Muscle of leg (tissue), 16 donors: ENCODE measurements around the gene WDSUB1. TPM values are rescaled to one million over a fixed set of nuclear protein-coding genes. Genes with fewer than 3 reads are reported as not detected.

Experiments
- DNase-seq: peaks from one replicate; pipeline ENCODE4 v3.0.0; 2013
- H3K27ac ChIP-seq: one replicate; pipeline ENCODE4 v1.5.1; 2013; ENCODE audit warnings: mild to moderate bottlenecking, low read length, control low read depth
- H3K27me3 ChIP-seq: one replicate; pipeline ENCODE4 v1.6.1; 2013; ENCODE audit warnings: low read length; ENCODE audit not compliant: control insufficient read depth, insufficient read depth
- H3K36me3 ChIP-seq: one replicate; pipeline ENCODE4 v1.6.1; 2013; ENCODE audit warnings: low read length; ENCODE audit not compliant: control insufficient read depth, insufficient read depth
- H3K4me1 ChIP-seq: one replicate; pipeline ENCODE4 v1.6.1; 2013; ENCODE audit warnings: low read length; ENCODE audit not compliant: control insufficient read depth, insufficient read depth
- H3K4me3 ChIP-seq: one replicate; pipeline ENCODE4 v1.5.1; 2013; ENCODE audit warnings: low read length, control low read depth
- H3K9me3 ChIP-seq: replicated peaks from 2 replicates; pipeline ENCODE4 v1.6.1; 2013; ENCODE audit warnings: low read depth, low read length; ENCODE audit not compliant: control insufficient read depth
- WGBS: methylation state at CpG from one replicate; pipeline ENCODE4 v1.1.5; 2013; ENCODE audit warnings: missing lambda C conversion rate; ENCODE audit not compliant: insufficient coverage; 5-methylcytosine and 5-hydroxymethylcytosine counted together
- long read RNA-seq, 11 donors: transcript quantifications; one replicate each; lab custom pipeline, GENCODE V29; 2026
- polyA plus RNA-seq, 8 donors: library from polyadenylated mRNA; unstranded; fragments of 120-200 nt; gene quantifications; one replicate each; pipeline versions ENCODE4 v1.2.1 to v1.2.3, GENCODE V29; 2013; ENCODE audit warnings: inconsistent platforms in 1 of 8, low replicate concordance in 1 of 8; ENCODE audit not compliant: insufficient read length in 8 of 8, insufficient read depth in 1 of 8
- total RNA-seq: library from RNA; stranded (reverse); fragments of 120-200 nt; gene quantifications from one replicate; pipeline ENCODE4 v1.2.4, GENCODE V29; 2013

The WDSUB1 gene
- total RNA-seq, result 6.0 TPM
- 1 to 10 TPM; 6.5 to 9.5 (median 8.2) TPM for polyA plus RNA-seq
- long read RNA-seq, donor 1, partial matches to known transcripts, result 0 of 1 reads
- long read RNA-seq, donor 1, other reads (novel, unspliced or antisense), result 0 of 1 reads
- long read RNA-seq, donor 2, result 0 reads
- long read RNA-seq, donor 3, partial matches to known transcripts, result 0 of 2 reads
- long read RNA-seq, donor 3, other reads (novel, unspliced or antisense), result 0 of 2 reads
- long read RNA-seq, donor 4, result 0 reads
- long read RNA-seq, donor 5, partial matches to known transcripts, result 0 of 5 reads
- long read RNA-seq, donor 5, other reads (novel, unspliced or antisense), result 0 of 5 reads
- long read RNA-seq, donor 6, partial matches to known transcripts, result 0 of 2 reads
- long read RNA-seq, donor 6, other reads (novel, unspliced or antisense), result 0 of 2 reads
- long read RNA-seq, donor 7, result 0 reads
- long read RNA-seq, donor 8, partial matches to known transcripts, result 6 of 8 reads
- long read RNA-seq, donor 8, other reads (novel, unspliced or antisense), result 0 of 8 reads
- long read RNA-seq, donor 9, result 0 reads
- long read RNA-seq, donor 10, partial matches to known transcripts, result 0 of 1 reads
- long read RNA-seq, donor 10, other reads (novel, unspliced or antisense), result 0 of 1 reads
- long read RNA-seq, donor 11, result 0 reads

- no peaks in the 10 kb centered on the region for H3K9me3 ChIP-seq
- peaks cover 2% of the 10 kb centered on the region for H3K36me3 ChIP-seq
- peak within 1 kb of the TSS; percentile 93 for H3K27ac ChIP-seq
- peak within 1 kb of the TSS; percentile 69 for H3K4me3 ChIP-seq
- DNase-seq, result peak; percentile 65
- H3K4me1 ChIP-seq, result peaks cover 13% of the 10 kb centered on the region
- no peaks in the 10 kb centered on the region for H3K27me3 ChIP-seq
- WGBS, result 2% methylated on average over 54 of the region's 64 CpGs
Observed at GRCh38 chr2:159285929-159286708, at the start of gene WDSUB1. Gene WDSUB1, minus strand, starts transcription at chr2:159286703. Its CDS starts 3,634 bp downstream, at chr2:159283069.

GRCh38 chr2:159326569-159327255, 40.2 kb upstream of the WDSUB1 start:
- H3K4me1 ChIP-seq, result no peaks in the 10 kb centered on the region
- no peaks in the 10 kb centered on the region for H3K9me3 ChIP-seq
- peak; percentile 20 for DNase-seq
- no peaks in the 10 kb centered on the region for H3K27me3 ChIP-seq
- peaks cover 21% of the 10 kb centered on the region for H3K36me3 ChIP-seq
- H3K4me3 ChIP-seq, result no peak overlapping the region
- no CpG with 5 or more reads among the region's 5 CpGs for WGBS
- H3K27ac ChIP-seq, result no peak overlapping the region

GRCh38 chr2:159322419-159322818, 35.9 kb upstream of the WDSUB1 start:
- H3K4me1 ChIP-seq, result no peaks in the 10 kb centered on the region
- no peak overlapping the region for H3K27ac ChIP-seq
- H3K36me3 ChIP-seq, result peaks cover 10% of the 10 kb centered on the region
- H3K27me3 ChIP-seq, result no peaks in the 10 kb centered on the region
- no peak for DNase-seq
- H3K4me3 ChIP-seq, result no peak overlapping the region
- no peaks in the 10 kb centered on the region for H3K9me3 ChIP-seq

GRCh38 chr2:159317392-159318088, 31.0 kb upstream of the WDSUB1 start:
- Histone ChIP-seq H3K4me1 (no peaks in the 10 kb centered on the region), H3K9me3 (peaks cover 4% of the 10 kb centered on the region), H3K4me3 (no peak overlapping the region), H3K27ac (no peak overlapping the region), H3K27me3 (no peaks in the 10 kb centered on the region), H3K36me3 (peaks cover 12% of the 10 kb centered on the region)
- 96% methylated on average over 2 of the region's 3 CpGs for WGBS
- no peak for DNase-seq

GRCh38 chr2:159307942-159308341, 21.4 kb upstream of the WDSUB1 start:
- Histone ChIP-seq H3K9me3 (no peaks in the 10 kb centered on the region), H3K27me3 (no peaks in the 10 kb centered on the region), H3K4me1 (no peaks in the 10 kb centered on the region), H3K27ac (no peak overlapping the region), H3K4me3 (no peak overlapping the region), H3K36me3 (no peaks in the 10 kb centered on the region)
- no peak for DNase-seq

GRCh38 chr2:159300586-159300985, 14.1 kb upstream of the WDSUB1 start:
- H3K4me3 ChIP-seq, result no peak overlapping the region
- H3K9me3 ChIP-seq, result no peaks in the 10 kb centered on the region
- H3K4me1 ChIP-seq, result no peaks in the 10 kb centered on the region
- H3K27me3 ChIP-seq, result no peaks in the 10 kb centered on the region
- H3K27ac ChIP-seq, result no peak overlapping the region
- no peaks in the 10 kb centered on the region for H3K36me3 ChIP-seq
- WGBS, result 80% methylated on average over 1 of the region's 3 CpGs
- DNase-seq, result no peak

- Histone ChIP-seq H3K4me3 (no peak overlapping the region), H3K36me3 (no peaks in the 10 kb centered on the region), H3K4me1 (no peaks in the 10 kb centered on the region), H3K27me3 (no peaks in the 10 kb centered on the region), H3K27ac (no peak overlapping the region), H3K9me3 (no peaks in the 10 kb centered on the region)
- no peak for DNase-seq
Observed at GRCh38 chr2:159298967-159299366, 12.5 kb upstream of the WDSUB1 start.

- DNase-seq, result no peak
- H3K4me1 ChIP-seq, result no peaks in the 10 kb centered on the region
- 92% methylated on average over 3 of the region's 5 CpGs for WGBS
- no peak overlapping the region for H3K4me3 ChIP-seq
- H3K27me3 ChIP-seq, result no peaks in the 10 kb centered on the region
- H3K36me3 ChIP-seq, result no peaks in the 10 kb centered on the region
- no peak overlapping the region for H3K27ac ChIP-seq
- no peaks in the 10 kb centered on the region for H3K9me3 ChIP-seq
Observed at GRCh38 chr2:159297042-159297707, 10.7 kb upstream of the WDSUB1 start.

GRCh38 chr2:159292157-159292556, 5.7 kb upstream of the WDSUB1 start:
- 40% methylated on average over 1 of the region's 6 CpGs for WGBS
- no peak for DNase-seq
- Histone ChIP-seq H3K27me3 (no peaks in the 10 kb centered on the region), H3K9me3 (no peaks in the 10 kb centered on the region), H3K4me1 (peaks cover 5% of the 10 kb centered on the region), H3K27ac (no peak overlapping the region), H3K36me3 (no peaks in the 10 kb centered on the region), H3K4me3 (no peak overlapping the region)
